Loucy (cell line): ENCODE measurements around the gene IL24.

ENCODE experiments used
- H2AFZ ChIP-seq: fragments of 200-600 bp; sonication (generic); 2 replicates; pipeline ENCODE4 v1.6.0; 2016; ENCODE audit warnings: antibody characterized with exemption, mild to moderate bottlenecking, low read length, moderate library complexity
- H3F3A ChIP-seq: fragments of 200-600 bp; 2 replicates; pipeline ENCODE4 v1.6.0; 2016; ENCODE audit warnings: antibody characterized with exemption, low read depth, mild to moderate bottlenecking
- H3K27me3 ChIP-seq: fragments of 200-600 bp; sonication (generic); 2 replicates; pipeline ENCODE4 v1.6.1; 2014; ENCODE audit warnings: low read length, mild to moderate bottlenecking; ENCODE audit not compliant: insufficient read depth, poor library complexity, severe bottlenecking
- H3K36me3 ChIP-seq: fragments of 200-600 bp; sonication (generic); 2 replicates; pipeline ENCODE4 v1.6.1; 2016; ENCODE audit warnings: low read length; ENCODE audit not compliant: insufficient read depth
- H3K4me1 ChIP-seq: fragments of 200-600 bp; sonication (generic); 2 replicates; pipeline ENCODE4 v1.5.1; 2014; ENCODE audit warnings: low read length, mild to moderate bottlenecking; ENCODE audit not compliant: insufficient read depth, poor library complexity, severe bottlenecking
- H3K4me2 ChIP-seq: fragments of 200-600 bp; sonication (generic); 2 replicates; pipeline ENCODE4 v1.6.0; 2014; ENCODE audit warnings: antibody characterized with exemption, low read length, low read depth, mild to moderate bottlenecking; ENCODE audit not compliant: poor library complexity, severe bottlenecking
- H3K4me3 ChIP-seq: fragments of 200-600 bp; sonication (generic); 2 replicates; pipeline ENCODE4 v1.5.1; 2014; ENCODE audit warnings: low read length, mild to moderate bottlenecking, mixed read lengths; ENCODE audit not compliant: poor library complexity, severe bottlenecking
- H3K79me2 ChIP-seq: fragments of 200-600 bp; sonication (generic); 2 replicates; pipeline ENCODE4 v1.6.1; 2014; ENCODE audit warnings: low read length; ENCODE audit not compliant: insufficient read depth
- H3K9ac ChIP-seq: fragments of 200-600 bp; sonication (generic); 2 replicates; pipeline ENCODE4 v1.6.0; 2014; ENCODE audit warnings: mild to moderate bottlenecking, low read depth, low read length, moderate library complexity; ENCODE audit not compliant: poor library complexity, severe bottlenecking
- H3K9me2 ChIP-seq: fragments of 200-600 bp; sonication (generic); replicated peaks from 2 replicates; pipeline ENCODE4 v1.6.1; 2016; ENCODE audit warnings: low read depth, low read length, mixed read lengths
- H3K9me3 ChIP-seq: fragments of 200-600 bp; sonication (generic); 2 replicates; pipeline ENCODE4 v1.6.1; 2014; ENCODE audit warnings: mild to moderate bottlenecking, antibody characterized with exemption, low read length, low read depth; ENCODE audit not compliant: insufficient read depth
- H4K20me1 ChIP-seq: fragments of 200-600 bp; sonication (generic); 2 replicates; pipeline ENCODE4 v1.6.0; 2014; ENCODE audit warnings: antibody characterized with exemption, low read length, mild to moderate bottlenecking; ENCODE audit not compliant: insufficient read depth, poor library complexity, severe bottlenecking
- EZH2phosphoT487 ChIP-seq: fragments of 200-600 bp; IDR thresholded peaks from 2 replicates; pipeline ENCODE4 v1.6.1; 2018; ENCODE audit warnings: antibody characterized with exemption, mild to moderate bottlenecking, moderate library complexity, borderline replicate concordance
- TF ChIP-seq, protein P1 (sequence below): fragments of 200-600 bp; sonication (generic); conservative IDR thresholded peaks from 2 replicates; pipeline ENCODE4 v1.5.1; 2014; ENCODE audit warnings: mild to moderate bottlenecking, antibody characterized with exemption, low read length

The IL24 gene

DNA sequence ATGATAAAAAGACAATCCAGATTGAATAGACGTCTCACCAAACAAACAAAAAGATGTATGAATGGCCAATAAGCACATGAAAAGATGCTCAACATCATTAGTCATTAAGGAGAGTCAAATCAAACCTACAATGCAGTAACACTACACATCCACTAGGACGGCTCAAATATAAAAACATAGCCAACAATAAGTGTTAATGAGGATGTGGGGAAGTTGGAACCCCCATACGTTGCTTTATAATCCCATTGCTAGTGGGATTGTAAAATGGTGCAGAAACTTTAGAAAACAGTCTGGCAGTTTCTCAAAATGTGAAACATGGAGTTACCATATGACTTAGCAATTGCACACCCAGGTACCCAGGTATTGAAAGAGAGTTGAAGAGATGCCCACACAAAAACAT lies 14.7 kb upstream of the IL24 start:
- no peaks in the 10 kb centered on the region for H3K79me2 ChIP-seq
- no peak overlapping the region for H3K4me3 ChIP-seq
- peaks cover 17% of the 10 kb centered on the region; the same call in 1 of the 2 replicates for H3K9me3 ChIP-seq
- no peaks in the 10 kb centered on the region for H3F3A ChIP-seq
- no peaks in the 10 kb centered on the region for H3K9me2 ChIP-seq
- H3K9ac ChIP-seq, result no peak overlapping the region
- H3K27me3 ChIP-seq, result peaks cover 5% of the 10 kb centered on the region
- H3K4me2 ChIP-seq, result no peak overlapping the region
- TF ChIP-seq, protein P1, sequence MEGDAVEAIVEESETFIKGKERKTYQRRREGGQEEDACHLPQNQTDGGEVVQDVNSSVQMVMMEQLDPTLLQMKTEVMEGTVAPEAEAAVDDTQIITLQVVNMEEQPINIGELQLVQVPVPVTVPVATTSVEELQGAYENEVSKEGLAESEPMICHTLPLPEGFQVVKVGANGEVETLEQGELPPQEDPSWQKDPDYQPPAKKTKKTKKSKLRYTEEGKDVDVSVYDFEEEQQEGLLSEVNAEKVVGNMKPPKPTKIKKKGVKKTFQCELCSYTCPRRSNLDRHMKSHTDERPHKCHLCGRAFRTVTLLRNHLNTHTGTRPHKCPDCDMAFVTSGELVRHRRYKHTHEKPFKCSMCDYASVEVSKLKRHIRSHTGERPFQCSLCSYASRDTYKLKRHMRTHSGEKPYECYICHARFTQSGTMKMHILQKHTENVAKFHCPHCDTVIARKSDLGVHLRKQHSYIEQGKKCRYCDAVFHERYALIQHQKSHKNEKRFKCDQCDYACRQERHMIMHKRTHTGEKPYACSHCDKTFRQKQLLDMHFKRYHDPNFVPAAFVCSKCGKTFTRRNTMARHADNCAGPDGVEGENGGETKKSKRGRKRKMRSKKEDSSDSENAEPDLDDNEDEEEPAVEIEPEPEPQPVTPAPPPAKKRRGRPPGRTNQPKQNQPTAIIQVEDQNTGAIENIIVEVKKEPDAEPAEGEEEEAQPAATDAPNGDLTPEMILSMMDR, result peak; percentile 48
- no peak for TF ChIP-seq EZH2phosphoT487
- H2AFZ ChIP-seq, result no peak overlapping the region
- no peaks in the 10 kb centered on the region for H4K20me1 ChIP-seq
- H3K4me1 ChIP-seq, result no peaks in the 10 kb centered on the region
- no peaks in the 10 kb centered on the region for H3K36me3 ChIP-seq

DNA sequence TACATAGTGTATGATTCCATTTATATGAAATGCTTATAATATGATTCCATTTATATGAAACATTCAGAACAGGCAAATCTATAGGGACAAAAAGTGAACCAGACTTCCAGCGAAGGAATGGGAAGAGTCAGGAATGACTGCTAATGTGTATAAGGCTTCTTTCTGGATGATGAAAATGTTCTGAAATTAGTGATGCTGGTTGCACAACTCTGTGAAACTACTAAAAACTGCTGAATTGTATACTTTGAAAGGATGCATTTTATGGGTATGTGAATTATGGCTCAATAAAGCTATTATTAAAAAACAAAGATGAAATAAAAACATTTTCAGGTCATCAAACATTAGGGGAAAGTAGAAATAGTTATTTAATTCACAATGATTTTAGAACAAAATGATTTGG lies 14.1 kb upstream of the IL24 start:
- Histone ChIP-seq H3K4me3 (no peak overlapping the region), H4K20me1 (no peaks in the 10 kb centered on the region), H3K9me2 (no peaks in the 10 kb centered on the region), H3K79me2 (no peaks in the 10 kb centered on the region), H3K36me3 (no peaks in the 10 kb centered on the region), H3K9ac (no peak overlapping the region), H3K9me3 (peaks cover 11% of the 10 kb centered on the region; the same call in 1 of the 2 replicates), H3K4me2 (no peak overlapping the region), H3K4me1 (no peaks in the 10 kb centered on the region), H3F3A (no peaks in the 10 kb centered on the region), H3K27me3 (peaks cover 5% of the 10 kb centered on the region), H2AFZ (no peak overlapping the region)
- no peak for TF ChIP-seq EZH2phosphoT487
- TF ChIP-seq, protein P1, result no peak

DNA sequence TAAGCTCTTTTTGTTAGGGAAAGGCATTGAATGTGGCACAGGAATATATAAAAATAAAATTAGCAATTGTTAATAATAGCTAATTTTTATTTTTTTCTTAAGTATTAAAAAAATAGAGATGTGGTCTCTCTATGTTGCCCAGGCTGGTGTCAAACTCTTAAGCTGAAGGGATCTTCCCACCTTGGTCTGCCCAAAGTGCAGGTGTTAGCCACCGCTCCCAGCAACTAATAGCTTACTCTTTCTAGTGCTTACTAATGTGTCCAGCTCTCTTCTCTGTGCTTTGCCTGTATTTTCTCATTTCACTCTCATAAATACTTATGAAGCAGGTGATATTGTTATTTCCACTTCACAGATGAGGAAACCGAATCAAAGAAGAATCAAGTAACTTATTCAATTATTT lies 13.4 kb upstream of the IL24 start:
- H3K9ac ChIP-seq, result no peak overlapping the region
- TF ChIP-seq, protein P1, result no peak
- TF ChIP-seq EZH2phosphoT487, result no peak
- no peaks in the 10 kb centered on the region for H4K20me1 ChIP-seq
- H3K27me3 ChIP-seq, result peaks cover 5% of the 10 kb centered on the region
- H3K4me2 ChIP-seq, result no peak overlapping the region
- H3K9me2 ChIP-seq, result no peaks in the 10 kb centered on the region
- H3K9me3 ChIP-seq, result 0 out of 2 replicates have a peak, but pooled peaks cover 7% of the 10 kb centered on the region
- H2AFZ ChIP-seq, result no peak overlapping the region
- H3K4me1 ChIP-seq, result no peaks in the 10 kb centered on the region
- no peaks in the 10 kb centered on the region for H3K36me3 ChIP-seq
- H3K79me2 ChIP-seq, result no peaks in the 10 kb centered on the region
- no peaks in the 10 kb centered on the region for H3F3A ChIP-seq
- no peak overlapping the region for H3K4me3 ChIP-seq
